GM21576 (cell line): ENCODE results near the gene TTLL10.

Experiments used
- ATAC-seq: cut with Tn5 transposase; IDR thresholded peaks from one replicate; pipeline ENCODE4 v1.9.1; 2021; ENCODE audit warnings: mild to moderate bottlenecking, moderate library complexity; ENCODE audit not compliant: unreplicated experiment

The TTLL10 gene

GRCh38 chr1:1243807-1244191 lies 70.1 kb downstream of the TTLL10 start:
- no peak for ATAC-seq

- ATAC-seq, result no peak
These were observed 70.6 kb downstream of the TTLL10 start for GRCh38 chr1:1244192-1244811.

- no peak for ATAC-seq
These were observed 71.6 kb downstream of the TTLL10 start for GRCh38 chr1:1245178-1245816.

- no peak for ATAC-seq
These were observed 72.3 kb downstream of the TTLL10 start for GRCh38 chr1:1245817-1246576.

GRCh38 chr1:1246577-1247340 lies 73.1 kb downstream of the TTLL10 start, which contains the start of gene C1QTNF12:
Gene C1QTNF12 (minus strand): TSS chr1:1246722. CDS start chr1:1246690, 32 bp downstream.
- no peak for ATAC-seq

- no peak for ATAC-seq
These were observed 73.7 kb downstream of the TTLL10 start for GRCh38 chr1:1247341-1247913.
